NCI-H1694 (cell line): ENCODE data around the gene LGR6.

ENCODE experiments used
- DNase-seq: peaks from one replicate; lab custom pipeline; 2025; lab: John Stamatoyannopoulos, UW

Gene LGR6

DNA sequence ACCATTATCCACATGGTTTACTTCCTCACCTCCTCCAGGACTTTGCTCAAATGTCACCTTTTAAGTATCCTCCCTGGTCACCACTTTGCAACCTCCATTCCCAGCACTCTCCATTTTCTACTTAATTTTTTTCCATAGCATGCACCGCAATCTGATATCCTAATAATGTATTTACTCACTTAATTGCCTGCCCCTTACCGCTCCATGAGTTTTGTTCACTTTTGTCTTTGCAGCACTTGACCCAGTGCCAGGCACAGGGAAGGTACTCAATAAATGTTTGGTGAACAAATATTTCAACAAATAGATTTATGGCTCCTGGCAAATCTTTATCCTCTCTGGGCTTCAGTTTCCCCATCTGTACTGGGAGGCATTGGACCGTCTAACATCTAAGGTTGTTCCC lies 94.6 kb downstream of the LGR6 start:
- DNase-seq = no peak

- no peak for DNase-seq
These were observed 95.4 kb downstream of the LGR6 start for GRCh38 chr1:202289009-202289408.

GRCh38 chr1:202291001-202291400 lies 97.4 kb downstream of the LGR6 start:
- no peak for DNase-seq

- no peak for DNase-seq
These were observed 98.5 kb downstream of the LGR6 start for GRCh38 chr1:202291961-202292712.

GRCh38 chr1:202292773-202293172 lies 99.2 kb downstream of the LGR6 start:
- DNase-seq = no peak

GRCh38 chr1:202293569-202293968 lies 100.0 kb downstream of the LGR6 start:
- no peak for DNase-seq

DNA sequence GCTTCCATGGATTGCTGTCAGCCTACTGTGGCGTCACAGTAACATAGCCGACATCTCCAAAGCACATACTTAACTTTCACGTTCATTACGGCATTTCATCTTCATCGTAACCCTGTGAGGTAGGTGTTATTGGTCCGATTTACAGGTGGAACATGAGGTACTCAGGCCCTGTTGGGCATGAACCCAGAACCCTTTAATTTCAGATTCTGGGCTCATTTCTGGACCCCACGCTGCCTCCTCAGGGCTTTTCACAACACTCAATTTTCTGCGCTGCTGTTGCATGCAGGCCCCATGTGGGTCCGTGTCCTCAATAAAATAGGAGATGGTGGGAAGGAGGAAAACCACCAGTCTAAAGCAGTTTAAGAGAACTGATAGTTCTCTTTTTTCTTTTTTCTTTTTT lies 108.6 kb downstream of the LGR6 start:
- no peak for DNase-seq

DNA sequence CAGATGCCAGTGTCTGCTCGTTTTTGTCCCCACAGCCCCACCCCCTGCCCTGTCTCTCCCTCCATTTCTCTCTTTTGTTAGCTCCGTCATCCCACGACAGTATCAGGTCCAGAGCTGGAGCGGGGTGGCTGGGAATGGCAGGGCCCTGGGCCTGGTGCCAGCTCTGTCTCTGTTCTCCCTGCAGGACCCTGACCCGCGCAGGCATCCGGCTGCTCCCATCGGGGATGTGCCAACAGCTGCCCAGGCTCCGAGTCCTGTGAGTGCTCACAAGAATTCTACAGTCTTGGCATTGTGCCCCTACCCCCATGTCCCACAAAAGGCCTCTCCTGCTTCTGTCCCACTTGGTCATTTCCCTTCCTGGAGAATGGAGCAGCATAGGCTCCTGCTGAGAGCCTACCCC lies 110.8 kb downstream of the LGR6 start:
- DNase-seq = no peak

DNA sequence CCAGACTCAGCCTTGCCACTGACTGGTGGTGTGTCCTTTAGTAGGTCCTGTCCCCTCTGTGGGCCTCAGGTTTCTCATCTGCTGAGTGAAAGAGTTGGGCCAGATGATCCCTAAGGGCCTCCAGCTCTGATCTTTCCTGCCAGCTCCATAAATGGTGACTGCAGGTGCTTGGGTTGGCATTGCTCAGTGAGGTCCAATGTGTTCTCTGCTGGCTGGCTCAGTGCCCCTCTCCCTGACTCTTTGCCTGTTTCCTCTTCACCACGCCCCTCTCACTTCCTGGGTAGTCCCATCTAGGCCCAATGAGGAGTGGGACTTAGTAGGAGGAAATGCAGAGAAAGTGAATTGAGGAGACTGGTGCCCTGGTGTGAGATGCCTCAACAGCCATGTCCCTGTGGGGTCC lies 111.6 kb downstream of the LGR6 start:
- DNase-seq = no peak

- no peak for DNase-seq
These were observed 113.1 kb downstream of the LGR6 start for GRCh38 chr1:202306535-202307345.

- DNase-seq = no peak
These were observed 116.6 kb downstream of the LGR6 start for GRCh38 chr1:202310071-202310725.

- no peak for DNase-seq
These were observed 117.1 kb downstream of the LGR6 start for GRCh38 chr1:202310746-202311145.

GRCh38 chr1:202311875-202312635 lies 118.5 kb downstream of the LGR6 start:
- no peak for DNase-seq

GRCh38 chr1:202315576-202316168 lies 122.1 kb downstream of the LGR6 start:
- peak; percentile 65 for DNase-seq

DNA sequence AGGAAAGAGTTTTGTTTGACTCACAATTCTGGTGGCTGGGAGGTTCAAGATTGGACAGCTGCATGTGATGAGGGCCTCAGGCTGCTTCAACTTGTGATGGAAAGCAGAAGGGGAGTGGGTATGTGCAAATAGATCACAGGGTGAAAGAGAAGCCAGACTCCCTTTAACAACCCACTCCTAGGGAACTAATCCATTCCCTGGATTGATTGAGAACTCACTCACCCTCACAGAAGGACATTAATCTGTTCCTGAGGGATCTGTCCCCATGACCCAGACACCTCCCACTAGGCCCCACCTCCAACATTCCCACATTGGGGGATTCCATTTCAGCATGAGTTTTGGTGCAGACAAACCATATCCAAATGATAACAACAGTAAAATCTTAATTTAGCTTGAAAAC lies 122.6 kb downstream of the LGR6 start:
- no peak for DNase-seq

DNA sequence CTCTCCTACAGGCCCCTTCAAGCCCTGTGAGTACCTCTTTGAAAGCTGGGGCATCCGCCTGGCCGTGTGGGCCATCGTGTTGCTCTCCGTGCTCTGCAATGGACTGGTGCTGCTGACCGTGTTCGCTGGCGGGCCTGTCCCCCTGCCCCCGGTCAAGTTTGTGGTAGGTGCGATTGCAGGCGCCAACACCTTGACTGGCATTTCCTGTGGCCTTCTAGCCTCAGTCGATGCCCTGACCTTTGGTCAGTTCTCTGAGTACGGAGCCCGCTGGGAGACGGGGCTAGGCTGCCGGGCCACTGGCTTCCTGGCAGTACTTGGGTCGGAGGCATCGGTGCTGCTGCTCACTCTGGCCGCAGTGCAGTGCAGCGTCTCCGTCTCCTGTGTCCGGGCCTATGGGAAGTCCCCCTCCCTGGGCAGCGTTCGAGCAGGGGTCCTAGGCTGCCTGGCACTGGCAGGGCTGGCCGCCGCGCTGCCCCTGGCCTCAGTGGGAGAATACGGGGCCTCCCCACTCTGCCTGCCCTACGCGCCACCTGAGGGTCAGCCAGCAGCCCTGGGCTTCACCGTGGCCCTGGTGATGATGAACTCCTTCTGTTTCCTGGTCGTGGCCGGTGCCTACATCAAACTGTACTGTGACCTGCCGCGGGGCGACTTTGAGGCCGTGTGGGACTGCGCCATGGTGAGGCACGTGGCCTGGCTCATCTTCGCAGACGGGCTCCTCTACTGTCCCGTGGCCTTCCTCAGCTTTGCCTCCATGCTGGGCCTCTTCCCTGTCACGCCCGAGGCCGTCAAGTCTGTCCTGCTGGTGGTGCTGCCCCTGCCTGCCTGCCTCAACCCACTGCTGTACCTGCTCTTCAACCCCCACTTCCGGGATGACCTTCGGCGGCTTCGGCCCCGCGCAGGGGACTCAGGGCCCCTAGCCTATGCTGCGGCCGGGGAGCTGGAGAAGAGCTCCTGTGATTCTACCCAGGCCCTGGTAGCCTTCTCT lies 124.6 kb downstream of the LGR6 start:
- no peak for DNase-seq

- no peak for DNase-seq
These were observed 125.9 kb downstream of the LGR6 start for GRCh38 chr1:202319381-202320080.

DNA sequence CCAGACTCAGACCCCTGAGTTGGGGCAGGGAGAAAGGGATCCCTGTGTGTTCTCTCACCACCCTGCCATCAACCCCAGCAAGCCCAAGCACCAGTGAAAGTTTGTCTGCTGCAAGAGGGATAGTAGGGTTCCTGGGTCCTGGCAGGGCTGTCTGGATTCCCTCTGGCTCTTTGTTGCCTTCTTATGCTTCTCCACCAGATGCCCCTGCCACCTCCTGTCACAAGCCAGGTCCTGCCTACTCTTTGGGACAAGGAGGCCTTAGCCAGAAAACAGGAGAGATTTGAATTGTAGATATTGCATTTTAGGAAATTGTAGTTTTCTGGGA lies 126.4 kb downstream of the LGR6 start:
- DNase-seq = no peak

DNA sequence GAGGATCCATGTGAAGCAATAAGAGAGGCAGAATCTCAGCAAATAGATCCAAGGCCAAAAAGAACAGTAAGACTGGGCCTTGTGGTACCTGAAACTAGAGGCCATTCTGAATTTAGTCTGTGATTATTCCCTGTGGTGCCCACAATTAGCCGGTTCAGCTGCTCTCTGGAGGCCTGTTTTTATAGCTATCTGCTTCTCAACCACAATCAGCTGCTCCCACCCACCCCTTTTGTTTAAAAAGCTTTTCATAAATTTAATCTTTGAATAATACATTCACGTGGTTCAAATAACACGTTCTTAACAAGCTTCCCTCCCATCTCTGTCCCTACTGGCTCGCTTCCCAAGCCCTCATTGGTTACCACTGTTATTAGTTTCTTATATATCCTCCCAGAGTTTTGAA lies 130.1 kb downstream of the LGR6 start:
- no peak for DNase-seq

- DNase-seq = no peak
These were observed 131.0 kb downstream of the LGR6 start for GRCh38 chr1:202324646-202325045.
